HuH-7.5 (cell line): Measurements from ENCODE around the gene C19orf85.
"Not testable (repeated sequence)": the region's sequence is repeated elsewhere in the genome, so short reads cannot be mapped to it uniquely, and the experiment has no call there.

Experiments
- DNase-seq: peaks from one replicate; pipeline ENCODE4 v3.0.0; 2011; ENCODE audit warnings: low spot score

C19orf85 gene

GRCh38 chr19:55440411-55441105 is 24.0 kb downstream of the C19orf85 start:
- DNase-seq: no peak

GRCh38 chr19:55439052-55439451 is 25.5 kb downstream of the C19orf85 start:
- no peak for DNase-seq

- peak; percentile 92 for DNase-seq
These were observed 27.1 kb downstream of the C19orf85 start for GRCh38 chr19:55437410-55437809.

- DNase-seq: no peak
These were observed 27.7 kb downstream of the C19orf85 start for GRCh38 chr19:55436847-55437246.

GRCh38 chr19:55435020-55435419 is 29.5 kb downstream of the C19orf85 start:
- no peak for DNase-seq

GRCh38 chr19:55434356-55434919 is 30.1 kb downstream of the C19orf85 start:
- no peak for DNase-seq

GRCh38 chr19:55433292-55433691 is 31.3 kb downstream of the C19orf85 start:
- DNase-seq: no peak

GRCh38 chr19:55432241-55432959 is 32.2 kb downstream of the C19orf85 start:
- no peak for DNase-seq

GRCh38 chr19:55431183-55431582 is 33.4 kb downstream of the C19orf85 start:
- no peak for DNase-seq

GRCh38 chr19:55426042-55426441 is 38.5 kb downstream of the C19orf85 start:
- no peak for DNase-seq

- no peak for DNase-seq
These were observed 40.0 kb downstream of the C19orf85 start for GRCh38 chr19:55424518-55424917.

GRCh38 chr19:55423225-55424005 is 41.1 kb downstream of the C19orf85 start:
- no peak for DNase-seq

GRCh38 chr19:55421281-55421680 is 43.3 kb downstream of the C19orf85 start:
- not testable (repeated sequence) for DNase-seq

- DNase-seq: no peak
These were observed 44.8 kb downstream of the C19orf85 start for GRCh38 chr19:55419624-55420236.

- no peak for DNase-seq
These were observed 45.4 kb downstream of the C19orf85 start for GRCh38 chr19:55419103-55419502.

- DNase-seq: peak; percentile 84
These were observed 46.4 kb downstream of the C19orf85 start for GRCh38 chr19:55418185-55418584.
